LNCAP (cell line): ENCODE data around the gene THY1.

Experiments used
- TF ChIP-seq, protein P1 (sequence below): fragments of 450-650 bp; IDR thresholded peaks from 2 replicates; pipeline ENCODE4 v1.5.1; 2017; ENCODE audit warnings: mild to moderate bottlenecking

THY1 gene

DNA sequence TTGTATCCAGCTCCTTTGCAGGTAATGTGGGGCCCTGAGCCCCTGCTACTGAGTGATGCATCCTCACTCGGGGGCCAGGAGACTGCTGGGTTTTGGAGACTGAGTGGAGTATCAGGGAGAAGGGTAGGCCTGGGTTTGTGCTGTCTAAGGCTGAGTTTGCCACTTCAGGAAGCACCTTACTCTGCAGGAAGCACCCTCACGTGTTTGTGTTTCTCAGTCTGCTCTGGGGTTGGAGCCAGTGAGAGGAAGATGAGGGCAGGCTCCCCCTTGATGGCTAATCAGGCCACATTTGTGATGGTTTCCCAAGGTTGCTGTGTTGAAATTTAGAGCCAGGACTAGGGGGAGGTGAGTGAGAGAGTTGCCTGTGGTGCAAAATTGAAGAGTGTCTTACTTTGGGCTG is 13.7 kb upstream of the THY1 start:
- TF ChIP-seq, protein P1, sequence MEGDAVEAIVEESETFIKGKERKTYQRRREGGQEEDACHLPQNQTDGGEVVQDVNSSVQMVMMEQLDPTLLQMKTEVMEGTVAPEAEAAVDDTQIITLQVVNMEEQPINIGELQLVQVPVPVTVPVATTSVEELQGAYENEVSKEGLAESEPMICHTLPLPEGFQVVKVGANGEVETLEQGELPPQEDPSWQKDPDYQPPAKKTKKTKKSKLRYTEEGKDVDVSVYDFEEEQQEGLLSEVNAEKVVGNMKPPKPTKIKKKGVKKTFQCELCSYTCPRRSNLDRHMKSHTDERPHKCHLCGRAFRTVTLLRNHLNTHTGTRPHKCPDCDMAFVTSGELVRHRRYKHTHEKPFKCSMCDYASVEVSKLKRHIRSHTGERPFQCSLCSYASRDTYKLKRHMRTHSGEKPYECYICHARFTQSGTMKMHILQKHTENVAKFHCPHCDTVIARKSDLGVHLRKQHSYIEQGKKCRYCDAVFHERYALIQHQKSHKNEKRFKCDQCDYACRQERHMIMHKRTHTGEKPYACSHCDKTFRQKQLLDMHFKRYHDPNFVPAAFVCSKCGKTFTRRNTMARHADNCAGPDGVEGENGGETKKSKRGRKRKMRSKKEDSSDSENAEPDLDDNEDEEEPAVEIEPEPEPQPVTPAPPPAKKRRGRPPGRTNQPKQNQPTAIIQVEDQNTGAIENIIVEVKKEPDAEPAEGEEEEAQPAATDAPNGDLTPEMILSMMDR, result no peak

DNA sequence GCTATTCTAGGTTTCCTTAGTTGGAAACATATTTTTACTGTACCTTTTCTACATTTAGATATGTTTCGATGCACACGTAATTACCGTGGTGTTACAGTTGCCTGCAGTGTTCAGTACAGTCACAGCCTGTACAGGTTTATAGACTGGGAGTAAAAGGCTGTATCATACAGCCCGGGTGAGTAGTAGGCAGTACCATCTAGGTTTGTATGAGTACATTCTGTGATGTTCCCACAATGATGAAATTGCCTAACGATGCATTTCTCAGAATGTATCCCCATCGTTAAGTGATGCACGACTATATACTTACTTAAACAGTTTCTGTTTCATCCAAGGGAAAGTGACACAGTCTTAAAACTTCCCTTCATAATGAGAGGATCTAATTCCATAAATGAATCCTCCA is 13.1 kb upstream of the THY1 start:
- TF ChIP-seq, protein P1, result no peak

DNA sequence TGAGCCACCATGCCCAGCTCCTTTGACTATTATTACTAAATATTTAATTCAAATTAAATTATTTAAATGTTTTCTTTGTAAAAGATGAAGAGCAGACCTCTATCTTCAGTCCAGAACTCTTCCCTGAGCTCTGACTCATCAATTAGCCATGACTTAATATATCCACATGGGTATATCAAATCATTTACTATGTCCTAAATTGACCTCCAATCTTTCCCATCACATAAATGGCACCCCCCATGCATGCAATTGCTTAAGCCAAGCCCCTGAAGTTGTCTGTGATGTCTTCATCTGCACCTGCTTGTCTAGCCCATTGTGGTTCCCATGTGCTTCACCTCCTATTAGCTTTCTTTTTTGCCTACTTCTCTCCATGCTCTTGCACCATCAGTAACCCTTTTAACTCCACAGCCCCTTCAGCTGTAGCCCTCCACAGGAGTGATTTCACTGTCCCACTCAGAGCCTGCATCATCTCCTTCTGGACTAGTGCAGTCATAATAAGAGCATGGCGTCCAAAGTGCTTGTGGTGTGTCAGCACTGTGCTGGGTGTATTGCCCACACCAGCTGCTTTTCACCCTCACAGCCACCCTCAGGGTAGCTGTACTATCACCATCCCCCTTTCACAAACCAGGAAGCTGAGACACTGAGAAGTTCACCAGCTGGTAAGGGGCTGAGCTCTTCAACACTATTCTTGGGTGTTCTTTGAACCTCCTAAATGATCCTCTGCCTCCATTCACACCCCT is 11.8 kb upstream of the THY1 start:
- TF ChIP-seq, protein P1, result no peak

DNA sequence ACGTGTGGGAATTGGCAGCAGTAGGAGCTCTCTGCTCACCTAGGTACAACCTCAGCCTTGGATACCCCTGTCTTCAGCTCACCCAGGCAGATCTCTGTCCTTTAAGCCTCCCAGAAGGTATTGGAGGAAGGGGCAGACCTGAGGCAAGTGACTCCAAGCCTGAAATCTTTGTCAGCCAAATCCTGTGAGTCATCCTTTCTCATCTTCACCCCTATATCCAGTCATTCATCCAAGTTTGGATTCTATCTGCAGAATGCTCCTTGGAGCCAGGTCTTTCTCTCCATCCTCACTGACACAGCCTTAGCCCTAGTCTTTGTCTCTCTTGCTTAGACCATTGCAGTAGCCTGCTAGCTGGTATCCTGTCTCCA is 10.4 kb upstream of the THY1 start:
- TF ChIP-seq, protein P1, result no peak

DNA sequence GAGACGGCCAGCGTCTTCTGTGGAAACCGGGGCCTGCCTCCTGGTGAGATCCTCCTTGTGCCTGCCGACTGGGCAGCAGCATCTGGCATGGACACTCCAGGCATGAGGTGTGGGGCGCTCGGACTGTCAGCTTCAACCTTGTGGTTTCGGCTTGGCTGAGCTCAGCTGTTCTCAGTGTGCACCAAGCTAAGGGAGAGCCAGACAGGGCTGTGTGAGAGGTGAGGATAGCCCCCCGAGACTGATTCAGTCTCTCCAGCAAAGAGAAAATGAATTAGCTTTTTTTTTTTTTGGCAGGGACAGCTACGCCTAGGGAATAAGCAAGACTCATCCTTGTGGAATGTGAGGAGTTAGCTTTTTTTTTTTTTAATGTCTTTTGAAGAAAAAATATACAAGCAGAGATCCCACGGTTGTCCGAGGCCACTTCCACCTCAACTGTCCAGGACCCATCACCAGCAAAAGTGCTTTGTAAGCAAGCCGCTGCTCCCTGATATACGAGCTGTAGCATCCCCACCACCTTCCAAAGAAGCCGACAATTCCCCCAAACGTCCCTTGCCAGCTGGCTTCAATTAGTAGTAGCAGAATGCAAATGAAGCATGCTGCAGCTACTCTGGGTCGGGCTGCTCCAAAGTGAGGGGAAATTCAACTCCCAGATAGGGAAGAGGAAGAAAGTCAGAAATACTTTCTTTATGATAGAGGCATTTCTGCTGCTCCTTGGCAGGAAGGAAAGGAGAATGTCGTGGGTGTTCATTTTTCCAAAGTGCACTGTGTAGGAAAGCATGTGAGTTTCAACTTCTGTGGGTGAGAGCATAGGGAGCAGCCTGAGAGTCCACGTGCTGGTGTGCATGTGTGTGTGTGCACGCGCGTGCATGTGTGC is 9.7 kb upstream of the THY1 start:
- TF ChIP-seq, protein P1, result no peak

DNA sequence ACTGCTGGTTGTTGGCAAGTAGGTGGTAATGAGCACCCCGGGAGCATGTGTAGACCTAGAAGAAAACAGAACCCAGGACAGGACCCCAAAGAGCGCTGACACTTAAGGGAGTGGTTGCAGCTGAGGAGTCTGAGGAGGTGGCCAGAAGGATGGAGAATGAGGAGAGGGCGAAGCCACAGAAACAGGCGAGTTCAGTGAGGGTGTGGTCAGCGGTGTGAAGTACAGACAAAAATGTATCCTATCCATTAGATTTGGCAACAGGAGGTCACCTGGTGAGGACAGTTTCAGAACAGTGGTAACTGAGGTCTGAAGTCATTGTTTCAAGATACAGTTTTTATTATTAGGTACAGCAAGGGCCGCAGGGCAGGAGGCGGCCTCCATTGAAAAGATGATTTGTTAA is 8.6 kb upstream of the THY1 start:
- TF ChIP-seq, protein P1, result no peak

DNA sequence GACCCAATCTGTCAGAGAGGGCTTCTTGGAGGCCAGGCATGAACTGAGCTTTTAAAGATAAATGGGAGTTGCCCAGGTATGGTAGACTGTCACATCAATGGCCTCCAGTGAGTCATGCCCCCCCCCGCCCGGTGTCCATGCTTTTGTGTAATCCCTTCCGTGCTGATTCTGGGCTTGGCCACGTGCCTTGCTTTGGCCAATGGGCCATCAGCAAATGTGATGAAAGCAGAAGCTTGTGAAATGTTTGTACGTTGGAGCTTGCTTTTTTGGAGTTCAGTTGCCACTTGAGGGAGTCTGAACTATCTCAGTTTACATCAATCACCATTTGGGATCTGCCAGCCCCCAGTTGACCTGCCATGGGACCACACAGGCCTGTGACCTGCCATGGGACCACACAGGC is 4.3 kb upstream of the THY1 start:
- TF ChIP-seq, protein P1, result no peak
